ENCODE data around the gene NRSN1. TPM values are rescaled to one million over a fixed set of nuclear protein-coding genes. Genes with fewer than 3 reads are reported as not detected.
"Not testable (repeated sequence)": the region's sequence is repeated elsewhere in the genome, so short reads cannot be mapped to it uniquely, and the experiment has no call there.

NRSN1 gene
- total and polyA plus RNA-seq, 9 of the 15 experiments (the other 6 are each of a cell fraction or from before 2014, with no cell fraction given), result not detected

DNA sequence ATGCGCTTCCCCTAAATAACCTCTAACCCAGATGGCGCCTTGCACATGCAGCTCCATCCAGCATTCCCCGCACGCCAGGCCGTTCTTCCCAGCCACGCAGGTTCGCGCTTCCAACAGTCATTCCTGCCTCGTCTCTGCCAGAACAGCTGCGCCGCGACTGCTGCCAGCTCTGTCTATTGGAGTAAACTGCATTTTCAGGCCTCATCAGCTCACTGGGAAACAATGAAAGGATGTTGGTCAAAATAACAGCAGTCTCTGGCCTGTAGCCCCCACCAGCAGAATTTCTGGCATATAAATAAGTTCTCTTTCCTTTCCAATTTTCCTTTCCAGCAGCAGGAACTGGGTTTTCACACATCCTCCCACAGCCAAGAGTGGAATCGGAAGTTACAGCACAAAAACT lies 14.6 kb downstream of the NRSN1 start (continued):
- TF ChIP-seq CEBPZ (IDR thresholded peaks at IDR 0.05; ENCODE audit: borderline replicate concordance, low read depth, low read length) (no peak), EP400 (IDR thresholded peaks at IDR 0.05) (no peak), ZFPM2 (CRISPR knock-in tag; IDR thresholded peaks at IDR 0.05) (no peak), NR0B1 (IDR thresholded peaks at IDR 0.05; ENCODE audit: partially characterized antibody) (no peak), ZKSCAN8 (CRISPR knock-in tag; IDR thresholded peaks at IDR 0.05) (no peak), ZNF354B (CRISPR knock-in tag; IDR thresholded peaks at IDR 0.05) (no peak)

- H3K4me2 ChIP-seq (ENCODE audit: insufficient read depth, low read length); BruUV-seq (replicated peaks); H3K9ac ChIP-seq (ENCODE audit: insufficient read depth in 1 of 2, low read depth in 2 of 2, low read length in 2 of 2); in situ Hi-C loops (cut with MboI); H3K9me3 ChIP-seq (replicated peaks; ENCODE audit: control insufficient read depth, insufficient read depth, low read depth, low read length); POLR2A ChIA-PET; H3K36me3 ChIP-seq (ENCODE audit: control insufficient read depth, insufficient read depth, low read length); H4K20me1 ChIP-seq (replicated peaks; ENCODE audit: control insufficient read depth, insufficient read depth, low read length); H3K27me3 ChIP-seq (ENCODE audit: control insufficient read depth in 2 of 2, insufficient read depth in 2 of 2, low read length in 2 of 2); FAIRE-seq; H3K4me3 ChIP-seq; CTCF ChIA-PET (ENCODE audit: low intra/inter-chr PET ratio); H3K27ac ChIP-seq (ENCODE audit: extremely low read depth, low read depth, low read length); H2AFZ ChIP-seq (ENCODE audit: low read depth, low read length); intact Hi-C loops (cut with micrococcal nuclease); DNase-seq (ENCODE audit: extremely low read depth in 1 of 4, low spot score in 3 of 4); H3K9me1 ChIP-seq (ENCODE audit: control insufficient read depth, insufficient read depth, low read length); ATAC-seq; H3K79me2 ChIP-seq (ENCODE audit: control insufficient read depth, insufficient read depth, low read length); H3K4me1 ChIP-seq (replicated peaks in 1 of 2; ENCODE audit: control insufficient read depth in 2 of 2, insufficient read depth in 2 of 2, low read length in 2 of 2): not testable (repeated sequence)
- peak; percentile 41 for TF ChIP-seq ZNF316 (IDR thresholded peaks at IDR 0.05)
- TF ChIP-seq NFYB (IDR thresholded peaks at IDR 0.05; ENCODE audit: extremely low read depth, insufficient read length), result peak; percentile 64
- 12% methylated on average over 8 of the region's 8 CpGs for WGBS (ENCODE audit: insufficient coverage, low coverage, missing lambda C conversion rate)
Measured at GRCh38 chr6:24142733-24143132, 16.7 kb downstream of the NRSN1 start.

Measured in K562 (cell line).